ENCODE measurements around the gene KIF13A. TPM values are rescaled to one million over a fixed set of nuclear protein-coding genes. Genes with fewer than 3 reads are reported as not detected.
"Not testable (repeated sequence)": the region's sequence is repeated elsewhere in the genome, so short reads cannot be mapped to it uniquely, and the experiment has no call there.

KIF13A gene
- total RNA-seq, 4 donors from 2014 or later = 14.9 to 66.9 (median 37.3) TPM

DNA sequence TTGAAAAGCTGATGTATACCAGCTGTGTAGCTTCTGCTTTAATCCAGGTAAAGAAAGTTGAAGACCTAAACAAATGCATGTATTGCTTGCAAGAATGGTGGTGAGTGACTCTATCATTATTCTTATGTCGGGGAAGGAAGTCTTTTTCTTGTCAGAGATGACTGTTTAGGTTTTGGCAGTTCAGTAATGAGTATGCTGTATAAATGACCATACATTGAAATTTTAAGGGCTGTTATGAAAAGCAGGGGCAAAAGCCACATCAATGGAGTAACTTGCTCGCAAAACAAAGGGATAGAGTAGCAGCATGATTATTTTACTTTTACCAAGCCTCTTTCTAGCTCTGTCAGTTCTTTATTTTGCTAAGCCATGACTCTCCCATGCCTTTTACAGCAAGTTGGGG is 224.8 kb downstream of the KIF13A start:
- Histone ChIP-seq H3K36me3 (no peaks in the 10 kb centered on the region), H3K27ac (no peak overlapping the region), H3K4me1 (no peaks in the 10 kb centered on the region), H3K4me3 (no peak overlapping the region), H3K9me3 (no peaks in the 10 kb centered on the region), H3K27me3 (no peaks in the 10 kb centered on the region)
- intact Hi-C loops (cut with DNase I; ENCODE audit: low total_unique reads) = no loop called here
- TF ChIP-seq, protein P1, sequence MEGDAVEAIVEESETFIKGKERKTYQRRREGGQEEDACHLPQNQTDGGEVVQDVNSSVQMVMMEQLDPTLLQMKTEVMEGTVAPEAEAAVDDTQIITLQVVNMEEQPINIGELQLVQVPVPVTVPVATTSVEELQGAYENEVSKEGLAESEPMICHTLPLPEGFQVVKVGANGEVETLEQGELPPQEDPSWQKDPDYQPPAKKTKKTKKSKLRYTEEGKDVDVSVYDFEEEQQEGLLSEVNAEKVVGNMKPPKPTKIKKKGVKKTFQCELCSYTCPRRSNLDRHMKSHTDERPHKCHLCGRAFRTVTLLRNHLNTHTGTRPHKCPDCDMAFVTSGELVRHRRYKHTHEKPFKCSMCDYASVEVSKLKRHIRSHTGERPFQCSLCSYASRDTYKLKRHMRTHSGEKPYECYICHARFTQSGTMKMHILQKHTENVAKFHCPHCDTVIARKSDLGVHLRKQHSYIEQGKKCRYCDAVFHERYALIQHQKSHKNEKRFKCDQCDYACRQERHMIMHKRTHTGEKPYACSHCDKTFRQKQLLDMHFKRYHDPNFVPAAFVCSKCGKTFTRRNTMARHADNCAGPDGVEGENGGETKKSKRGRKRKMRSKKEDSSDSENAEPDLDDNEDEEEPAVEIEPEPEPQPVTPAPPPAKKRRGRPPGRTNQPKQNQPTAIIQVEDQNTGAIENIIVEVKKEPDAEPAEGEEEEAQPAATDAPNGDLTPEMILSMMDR (IDR thresholded peaks at IDR 0.05) = no peak
- no peak for TF ChIP-seq POLR2A (IDR thresholded peaks at IDR 0.05)
- DNase-seq = no peak

DNA sequence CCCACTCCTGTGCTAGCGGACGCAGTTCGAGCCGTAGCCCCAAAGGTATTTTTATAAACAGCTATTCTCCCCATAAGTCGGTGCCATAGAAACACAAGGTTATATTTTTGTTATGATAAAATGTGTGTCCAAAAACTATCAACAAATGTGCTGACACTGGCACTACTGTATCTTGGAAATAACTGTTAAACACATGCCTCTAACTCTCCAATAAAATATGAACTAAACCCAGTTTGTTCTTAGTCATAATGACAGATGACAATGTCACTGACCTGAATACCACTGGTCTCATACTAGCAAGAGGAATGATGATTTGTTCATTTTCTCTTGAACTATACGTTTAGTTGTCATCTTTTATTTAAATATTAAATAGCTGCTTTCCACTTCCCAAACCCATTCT is 229.3 kb downstream of the KIF13A start:
- Histone ChIP-seq H3K27ac (no peak overlapping the region), H3K36me3 (no peaks in the 10 kb centered on the region), H3K4me1 (no peaks in the 10 kb centered on the region), H3K27me3 (no peaks in the 10 kb centered on the region), H3K9me3 (no peaks in the 10 kb centered on the region), H3K4me3 (no peak overlapping the region)
- no peak for TF ChIP-seq POLR2A (IDR thresholded peaks at IDR 0.05)
- TF ChIP-seq, protein P1 (IDR thresholded peaks at IDR 0.05) = no peak
- intact Hi-C loops (cut with DNase I; ENCODE audit: low total_unique reads) = no loop called here
- no peak for DNase-seq

DNA sequence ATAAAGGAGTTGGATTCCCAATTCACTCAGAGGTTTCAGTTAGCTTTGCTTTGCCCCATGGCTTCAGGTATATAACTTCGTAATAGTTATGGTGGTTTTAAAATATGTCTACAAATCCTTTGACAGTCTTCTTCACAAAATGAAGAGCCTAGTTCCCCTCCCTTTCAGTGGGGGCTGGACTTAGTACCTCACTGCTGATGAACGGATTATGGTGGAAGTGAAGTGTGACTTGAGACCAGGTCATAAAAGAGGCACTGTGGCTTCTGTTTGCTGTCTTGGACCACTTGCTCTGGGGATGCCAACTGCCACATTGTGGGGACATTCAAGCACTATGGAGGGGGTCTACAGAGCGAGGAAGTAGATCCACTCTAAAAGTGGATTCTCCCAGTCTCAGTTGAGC is 233.2 kb downstream of the KIF13A start:
- Histone ChIP-seq H3K4me3 (no peak overlapping the region), H3K27ac (no peak overlapping the region), H3K36me3 (no peaks in the 10 kb centered on the region), H3K27me3 (no peaks in the 10 kb centered on the region), H3K9me3 (no peaks in the 10 kb centered on the region), H3K4me1 (no peaks in the 10 kb centered on the region)
- intact Hi-C loops (cut with DNase I; ENCODE audit: low total_unique reads) = no loop called here
- TF ChIP-seq, protein P1 (IDR thresholded peaks at IDR 0.05) = no peak
- TF ChIP-seq POLR2A (IDR thresholded peaks at IDR 0.05) = no peak
- no peak for DNase-seq

DNA sequence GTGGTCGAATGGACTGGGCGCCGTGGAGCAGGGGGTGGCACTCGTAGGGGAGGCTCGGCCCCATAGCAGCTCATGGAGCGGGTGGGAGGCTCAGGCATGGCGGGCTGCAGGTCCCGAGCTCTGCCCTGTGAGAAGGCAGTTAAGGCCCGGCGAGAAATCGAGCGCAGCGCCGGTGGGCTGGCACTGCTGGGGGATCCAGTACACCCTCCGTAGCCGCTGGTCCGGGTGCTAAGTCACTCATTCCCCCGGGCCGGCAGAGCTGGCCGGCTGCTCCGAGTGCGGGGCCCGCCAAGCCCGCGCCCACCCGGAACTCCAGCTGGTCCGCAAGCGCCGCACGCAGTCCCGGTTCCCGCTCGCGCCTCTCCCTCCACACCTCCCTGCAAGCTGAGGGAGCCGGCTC is 242.1 kb downstream of the KIF13A start:
- H3K27ac ChIP-seq; intact Hi-C loops (cut with DNase I; ENCODE audit: low total_unique reads); H3K4me3 ChIP-seq; H3K9me3 ChIP-seq; H3K27me3 ChIP-seq; H3K4me1 ChIP-seq; DNase-seq; H3K36me3 ChIP-seq: not testable (repeated sequence)

DNA sequence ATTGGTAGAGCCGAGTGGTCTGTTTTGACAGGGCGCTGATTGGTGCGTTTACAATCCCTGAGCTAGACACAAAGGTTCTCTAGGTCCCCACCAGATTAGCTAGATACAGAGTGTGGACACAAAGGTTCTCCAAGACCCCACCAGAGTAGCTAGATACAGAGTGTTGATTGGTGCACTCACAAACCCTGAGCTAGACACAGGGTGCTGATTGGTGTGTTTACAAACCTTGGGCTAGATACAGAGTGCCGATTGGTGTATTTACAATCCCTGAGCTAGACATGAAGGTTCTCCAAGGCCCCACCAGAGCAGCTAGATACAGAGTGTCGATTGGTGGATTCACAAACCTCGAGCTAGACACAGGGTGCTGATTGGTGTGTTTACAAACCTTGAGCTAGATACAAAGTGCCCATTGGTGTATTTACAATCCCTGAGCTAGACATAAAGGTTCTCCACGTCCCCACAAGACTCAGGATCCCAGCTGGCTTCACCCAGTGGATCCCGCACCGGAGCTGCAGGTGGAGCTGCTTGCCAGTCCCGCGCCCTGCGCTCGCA is 242.6 kb downstream of the KIF13A start:
- DNase-seq; H3K4me1 ChIP-seq; H3K36me3 ChIP-seq; H3K27ac ChIP-seq; intact Hi-C loops (cut with DNase I; ENCODE audit: low total_unique reads); H3K27me3 ChIP-seq; H3K9me3 ChIP-seq; H3K4me3 ChIP-seq: not testable (repeated sequence)

DNA sequence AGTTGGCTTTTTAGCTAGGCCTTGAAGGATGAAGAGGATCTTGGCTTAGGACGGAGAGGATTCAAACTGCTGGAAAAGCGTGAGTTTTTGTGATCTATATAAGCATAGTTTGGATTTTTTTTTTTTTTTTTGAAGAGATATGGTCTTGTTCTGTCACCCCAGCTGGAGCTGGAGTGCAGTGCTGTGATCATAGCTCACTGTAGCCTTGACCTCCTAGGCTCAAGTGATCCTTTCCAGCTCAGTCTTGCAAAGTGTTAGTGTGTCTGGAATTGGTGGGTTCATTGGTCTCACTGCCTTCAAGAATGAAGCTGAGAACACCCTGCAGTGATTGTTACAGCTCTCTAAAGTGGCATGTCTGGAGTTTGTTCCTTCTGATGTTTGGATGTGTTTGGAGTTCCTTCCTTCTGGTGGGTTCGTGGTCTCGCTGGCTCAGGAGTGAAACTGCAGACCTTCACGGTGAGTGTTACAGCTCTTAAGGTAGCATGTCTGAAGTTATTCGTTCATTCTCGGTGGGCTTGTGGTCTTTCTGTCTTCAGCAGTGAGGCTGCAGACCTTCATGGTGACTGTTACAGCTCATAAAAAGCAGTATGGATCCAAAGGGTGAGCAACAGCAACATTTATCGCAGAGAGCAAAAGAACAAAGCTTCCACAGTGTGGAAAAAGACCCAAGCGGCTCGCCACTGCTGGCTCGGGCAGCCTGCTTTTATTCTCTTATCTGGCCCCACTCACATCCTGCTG is 243.2 kb downstream of the KIF13A start:
- Histone ChIP-seq H3K4me1 (no peaks in the 10 kb centered on the region), H3K9me3 (no peaks in the 10 kb centered on the region), H3K27ac (no peak overlapping the region), H3K27me3 (no peaks in the 10 kb centered on the region), H3K36me3 (no peaks in the 10 kb centered on the region), H3K4me3 (no peak overlapping the region)
- intact Hi-C loops (cut with DNase I; ENCODE audit: low total_unique reads) = no loop called here
- DNase-seq = no peak
- TF ChIP-seq, protein P1 (IDR thresholded peaks at IDR 0.05) = no peak
- no peak for TF ChIP-seq POLR2A (IDR thresholded peaks at IDR 0.05)
